ENCODE measurements around the gene IRAK2.
"Not testable (repeated sequence)": the region's sequence is repeated elsewhere in the genome, so short reads cannot be mapped to it uniquely, and the experiment has no call there.

- TF ChIP-seq CTCF (conservative IDR thresholded peaks at IDR 0.05; ENCODE audit: low read depth, low read length); EZH2 (IDR thresholded peaks at IDR 0.05; ENCODE audit: borderline replicate concordance, low read depth, low read length, poor library complexity, severe bottlenecking): not testable (repeated sequence)
Observed at GRCh38 chr3:10135872-10136271, 28.8 kb upstream of the IRAK2 start.
